ENCODE data around the gene ACAD9.

GRCh38 chr3:128861491-128861890 is 17.9 kb upstream of the ACAD9 start:
- TF ChIP-seq, protein P1, sequence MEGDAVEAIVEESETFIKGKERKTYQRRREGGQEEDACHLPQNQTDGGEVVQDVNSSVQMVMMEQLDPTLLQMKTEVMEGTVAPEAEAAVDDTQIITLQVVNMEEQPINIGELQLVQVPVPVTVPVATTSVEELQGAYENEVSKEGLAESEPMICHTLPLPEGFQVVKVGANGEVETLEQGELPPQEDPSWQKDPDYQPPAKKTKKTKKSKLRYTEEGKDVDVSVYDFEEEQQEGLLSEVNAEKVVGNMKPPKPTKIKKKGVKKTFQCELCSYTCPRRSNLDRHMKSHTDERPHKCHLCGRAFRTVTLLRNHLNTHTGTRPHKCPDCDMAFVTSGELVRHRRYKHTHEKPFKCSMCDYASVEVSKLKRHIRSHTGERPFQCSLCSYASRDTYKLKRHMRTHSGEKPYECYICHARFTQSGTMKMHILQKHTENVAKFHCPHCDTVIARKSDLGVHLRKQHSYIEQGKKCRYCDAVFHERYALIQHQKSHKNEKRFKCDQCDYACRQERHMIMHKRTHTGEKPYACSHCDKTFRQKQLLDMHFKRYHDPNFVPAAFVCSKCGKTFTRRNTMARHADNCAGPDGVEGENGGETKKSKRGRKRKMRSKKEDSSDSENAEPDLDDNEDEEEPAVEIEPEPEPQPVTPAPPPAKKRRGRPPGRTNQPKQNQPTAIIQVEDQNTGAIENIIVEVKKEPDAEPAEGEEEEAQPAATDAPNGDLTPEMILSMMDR (IDR thresholded peaks at IDR 0.05; ENCODE audit: low read length), result no peak
- no peak for TF ChIP-seq EZH2 (IDR thresholded peaks at IDR 0.05; ENCODE audit: borderline replicate concordance, low read length)
